Mesendoderm (in vitro differentiated cells): ENCODE results near the gene GUCA1A.

ENCODE experiments used
- DNase-seq: peaks from one replicate; pipeline ENCODE4 v3.0.0; 2013
- H2AK5ac ChIP-seq: 2 replicates; pipeline ENCODE4 v1.6.1; 2013; ENCODE audit warnings: low read length, inconsistent platforms
- H2BK120ac ChIP-seq: 2 replicates; pipeline ENCODE4 v1.6.1; 2013; ENCODE audit warnings: low read depth, mild to moderate bottlenecking, low read length, moderate library complexity, mixed read lengths
- H2BK15ac ChIP-seq: replicated peaks from 2 replicates; pipeline ENCODE4 v1.6.1; 2013; ENCODE audit warnings: low read depth, mild to moderate bottlenecking, moderate library complexity
- H2BK5ac ChIP-seq: 2 replicates; pipeline ENCODE4 v1.6.1; 2013; ENCODE audit warnings: low read length, inconsistent platforms
- H3K18ac ChIP-seq: 2 replicates; pipeline ENCODE4 v1.6.1; 2013; ENCODE audit warnings: mild to moderate bottlenecking, low read length, mixed read lengths
- H3K23ac ChIP-seq: one replicate; pipeline ENCODE4 v1.6.1; 2013; ENCODE audit warnings: low read length
- H3K27ac ChIP-seq: 2 replicates; pipeline ENCODE4 v1.5.1; 2013; ENCODE audit warnings: low read depth, mild to moderate bottlenecking, inconsistent platforms, low read length, moderate library complexity
- H3K27me3 ChIP-seq: 2 replicates; pipeline ENCODE4 v1.6.1; 2013; ENCODE audit warnings: low read length, control low read depth, mild to moderate bottlenecking, inconsistent platforms; ENCODE audit not compliant: insufficient read depth, poor library complexity
- H3K36me3 ChIP-seq: 2 replicates; pipeline ENCODE4 v1.6.1; 2013; ENCODE audit warnings: low read length, inconsistent platforms; ENCODE audit not compliant: control insufficient read depth, insufficient read depth
- H3K4ac ChIP-seq: one replicate; pipeline ENCODE4 v1.6.1; 2013; ENCODE audit warnings: low read depth, mild to moderate bottlenecking, low read length, moderate library complexity
- H3K4me1 ChIP-seq: 2 replicates; pipeline ENCODE4 v1.6.1; 2013; ENCODE audit warnings: low read depth, low read length, inconsistent platforms; ENCODE audit not compliant: control insufficient read depth
- H3K4me2 ChIP-seq: 2 replicates; pipeline ENCODE4 v1.6.1; 2013; ENCODE audit warnings: low read length
- H3K4me3 ChIP-seq: 2 replicates; pipeline ENCODE4 v1.5.1; 2013; ENCODE audit warnings: mild to moderate bottlenecking, low read length
- H3K56ac ChIP-seq: one replicate; pipeline ENCODE4 v1.6.1; 2013; ENCODE audit warnings: low read length
- H3K79me1 ChIP-seq: 2 replicates; pipeline ENCODE4 v1.6.1; 2013; ENCODE audit warnings: low read length, inconsistent platforms
- H3K79me2 ChIP-seq: 2 replicates; pipeline ENCODE4 v1.6.1; 2013; ENCODE audit warnings: mild to moderate bottlenecking, low read length; ENCODE audit not compliant: control insufficient read depth, insufficient read depth
- H3K9ac ChIP-seq: 2 replicates; pipeline ENCODE4 v1.6.1; 2013; ENCODE audit warnings: low read length, inconsistent platforms
- H4K5ac ChIP-seq: one replicate; pipeline ENCODE4 v1.6.1; 2013; ENCODE audit warnings: low read length
- H4K8ac ChIP-seq: one replicate; pipeline ENCODE4 v1.6.1; 2013; ENCODE audit warnings: low read depth, mild to moderate bottlenecking, control low read depth, low read length, moderate library complexity
- WGBS: extraction: QIAGEN DNeasy Blood & Tissue Kit; methylation state at CpG from one replicate; pipeline ENCODE4 v1.1.7; 2013; ENCODE audit warnings: low lambda C conversion rate, missing lambda C conversion rate; ENCODE audit not compliant: insufficient coverage; ENCODE audit errors: extremely low coverage; 5-methylcytosine and 5-hydroxymethylcytosine counted together

GUCA1A gene

GRCh38 chr6:42217157-42217518, 44.0 kb downstream of the GUCA1A start:
- DNase-seq = no peak
- H3K4me1 ChIP-seq = no peaks in the 10 kb centered on the region
- H2BK5ac ChIP-seq = no peak overlapping the region
- H3K27ac ChIP-seq = no peak overlapping the region
- no peak overlapping the region for H4K5ac ChIP-seq
- H3K4me3 ChIP-seq = peak overlapping the region; percentile 93
- H3K4ac ChIP-seq = peak overlapping the region; percentile 43
- no peak overlapping the region for H3K23ac ChIP-seq
- peak overlapping the region; percentile 78 for H4K8ac ChIP-seq
- H3K9ac ChIP-seq = peak overlapping the region; percentile 91
- H2BK120ac ChIP-seq = no peak overlapping the region
- H3K18ac ChIP-seq = peak overlapping the region; percentile 52
- no peak overlapping the region for H2AK5ac ChIP-seq
- no peak overlapping the region for H2BK15ac ChIP-seq
- peak overlapping the region; percentile 87 for H3K56ac ChIP-seq
- peak overlapping the region; percentile 83 for H3K4me2 ChIP-seq
- H3K79me2 ChIP-seq = peaks cover 1% of the 10 kb centered on the region
- WGBS = no CpG with 5 or more reads among the region's 5 CpGs
- no peaks in the 10 kb centered on the region for H3K27me3 ChIP-seq
- no peaks in the 10 kb centered on the region for H3K36me3 ChIP-seq
- H3K79me1 ChIP-seq = peaks cover 2% of the 10 kb centered on the region

GRCh38 chr6:42217519-42218367, 44.6 kb downstream of the GUCA1A start, which contains the start of gene MRPS10:
Gene MRPS10 (minus strand): TSS chr6:42217861. CDS start chr6:42217849, 12 bp downstream.
- Histone ChIP-seq H2BK15ac (no peak within 1 kb of the TSS), H3K4me2 (peak within 1 kb of the TSS; percentile 83), H4K5ac (no peak within 1 kb of the TSS), H2AK5ac (no peak within 1 kb of the TSS), H3K4ac (peak within 1 kb of the TSS; percentile 71), H3K79me1 (peaks cover 2% of the 10 kb centered on the region), H3K27me3 (no peaks in the 10 kb centered on the region), H2BK120ac (no peak within 1 kb of the TSS), H2BK5ac (no peak within 1 kb of the TSS), H3K56ac (peak within 1 kb of the TSS; percentile 87), H4K8ac (peak within 1 kb of the TSS; percentile 88), H3K79me2 (peaks cover 1% of the 10 kb centered on the region), H3K27ac (peak within 1 kb of the TSS; percentile 78), H3K4me3 (peak within 1 kb of the TSS; percentile 93), H3K18ac (peak within 1 kb of the TSS; percentile 52), H3K9ac (peak within 1 kb of the TSS; percentile 91), H3K23ac (no peak within 1 kb of the TSS), H3K36me3 (no peaks in the 10 kb centered on the region), H3K4me1 (no peaks in the 10 kb centered on the region)
- no CpG with 5 or more reads among the region's 29 CpGs for WGBS
- peak; percentile 98 for DNase-seq

GRCh38 chr6:42220807-42221206, 47.6 kb downstream of the GUCA1A start:
- no CpG with 5 or more reads among the region's 6 CpGs for WGBS
- DNase-seq = no peak
- Histone ChIP-seq H3K23ac (no peak overlapping the region), H4K8ac (no peak overlapping the region), H3K27ac (no peak overlapping the region), H3K27me3 (no peaks in the 10 kb centered on the region), H4K5ac (no peak overlapping the region), H2BK120ac (no peak overlapping the region), H3K36me3 (no peaks in the 10 kb centered on the region), H3K56ac (no peak overlapping the region), H3K79me1 (peaks cover 2% of the 10 kb centered on the region), H3K4me3 (no peak overlapping the region), H2BK5ac (no peak overlapping the region), H3K4me2 (no peak overlapping the region), H3K4me1 (no peaks in the 10 kb centered on the region), H3K9ac (no peak overlapping the region), H3K4ac (no peak overlapping the region), H3K18ac (no peak overlapping the region), H2AK5ac (no peak overlapping the region), H2BK15ac (no peak overlapping the region), H3K79me2 (peaks cover 1% of the 10 kb centered on the region)

GRCh38 chr6:42221546-42221945, 48.4 kb downstream of the GUCA1A start:
- Histone ChIP-seq H3K4me1 (no peaks in the 10 kb centered on the region), H3K4me3 (no peak overlapping the region), H4K8ac (no peak overlapping the region), H3K27ac (no peak overlapping the region), H2BK5ac (no peak overlapping the region), H3K79me1 (peaks cover 2% of the 10 kb centered on the region), H3K18ac (no peak overlapping the region), H3K79me2 (peaks cover 1% of the 10 kb centered on the region), H2BK120ac (no peak overlapping the region), H3K56ac (no peak overlapping the region), H3K23ac (no peak overlapping the region), H3K36me3 (no peaks in the 10 kb centered on the region), H4K5ac (no peak overlapping the region), H2BK15ac (no peak overlapping the region), H3K9ac (no peak overlapping the region), H2AK5ac (no peak overlapping the region), H3K4ac (no peak overlapping the region), H3K27me3 (no peaks in the 10 kb centered on the region), H3K4me2 (no peak overlapping the region)
- DNase-seq = no peak
- WGBS = no CpG with 5 or more reads among the region's 4 CpGs

- no peaks in the 10 kb centered on the region for H3K36me3 ChIP-seq
- H3K23ac ChIP-seq = no peak overlapping the region
- H2BK120ac ChIP-seq = no peak overlapping the region
- no peak overlapping the region for H3K56ac ChIP-seq
- H3K27ac ChIP-seq = no peak overlapping the region
- no peak for DNase-seq
- no peak overlapping the region for H4K8ac ChIP-seq
- no peak overlapping the region for H3K4me2 ChIP-seq
- no peak overlapping the region for H4K5ac ChIP-seq
- no peaks in the 10 kb centered on the region for H3K79me1 ChIP-seq
- H3K4me1 ChIP-seq = no peaks in the 10 kb centered on the region
- no peak overlapping the region for H2AK5ac ChIP-seq
- no peak overlapping the region for H3K18ac ChIP-seq
- no peaks in the 10 kb centered on the region for H3K79me2 ChIP-seq
- H3K4ac ChIP-seq = no peak overlapping the region
- H3K27me3 ChIP-seq = no peaks in the 10 kb centered on the region
- no peak overlapping the region for H3K9ac ChIP-seq
- H2BK5ac ChIP-seq = no peak overlapping the region
- H3K4me3 ChIP-seq = no peak overlapping the region
- no CpG with 5 or more reads among the region's 7 CpGs for WGBS
- H2BK15ac ChIP-seq = no peak overlapping the region
These were observed 49.3 kb downstream of the GUCA1A start for GRCh38 chr6:42222448-42222847.
